ENCODE data around the gene ABCC3. TPM values are rescaled to one million over a fixed set of nuclear protein-coding genes. Genes with fewer than 3 reads are reported as not detected.
A peak's percentile ranks its signal among the peaks of the same experiment; 100 is the strongest.

Gene ABCC3
- total and polyA plus RNA-seq, 2 donors (not counting 1 experiment from before 2014, with no cell fraction given): 11.5 to 34.8 TPM

DNA sequence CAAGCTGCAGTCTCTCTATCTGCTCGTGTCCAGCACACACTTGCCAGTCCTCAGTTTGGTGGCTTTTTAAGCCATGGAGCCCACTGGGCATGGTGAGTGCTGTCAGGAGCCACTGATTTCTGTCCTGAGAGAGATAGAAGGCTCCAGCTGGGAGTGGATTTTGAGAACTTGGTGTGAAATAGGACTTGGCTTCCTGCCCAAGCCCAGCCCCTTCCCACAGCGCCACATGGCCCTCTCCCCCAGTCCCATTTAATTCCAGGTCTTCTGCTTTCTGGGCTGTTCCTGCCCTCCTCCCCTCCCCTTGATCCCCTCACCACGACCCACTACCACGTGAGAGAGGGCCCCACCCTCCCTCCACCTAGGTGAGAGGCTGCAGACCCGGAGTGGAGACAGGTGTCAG is 14.4 kb upstream of the ABCC3 start:
- no peak for DNase-seq (ENCODE audit: low read depth in 2 of 2)
- no peaks in the 10 kb centered on the region for H3K36me3 ChIP-seq (ENCODE audit: control insufficient read depth, insufficient read depth, low read length)
- no peaks in the 10 kb centered on the region for H3K79me2 ChIP-seq (ENCODE audit: control insufficient read depth, insufficient read depth, low read length)
- H3K9me3 ChIP-seq (ENCODE audit: control insufficient read depth, insufficient read depth, low read depth, low read length): no peaks in the 10 kb centered on the region
- TF ChIP-seq CTCF (conservative IDR thresholded peaks at IDR 0.05 in 1 of 2, IDR thresholded peaks at IDR 0.05 in 1 of 2; ENCODE audit: low read depth in 1 of 2, low read length in 2 of 2): no peak
- no peak for TF ChIP-seq EZH2 (IDR thresholded peaks at IDR 0.05; ENCODE audit: low read length, missing control alignments)
- peaks cover 2% of the 10 kb centered on the region for H3K4me1 ChIP-seq (ENCODE audit: control insufficient read depth, extremely low read depth, insufficient read depth, low read length)
- H3K4me2 ChIP-seq (ENCODE audit: extremely low read depth, insufficient read depth, low read length): no peak overlapping the region
- H4K20me1 ChIP-seq (ENCODE audit: control insufficient read depth, extremely low read depth, insufficient read depth, low read length): no peaks in the 10 kb centered on the region
- no peak overlapping the region for H3K9ac ChIP-seq (ENCODE audit: insufficient read depth, low read length)
- H2AFZ ChIP-seq (ENCODE audit: low read length): no peak overlapping the region
- no peak overlapping the region for H3K27ac ChIP-seq (ENCODE audit: insufficient read depth, low read length)
- no peaks in the 10 kb centered on the region for H3K27me3 ChIP-seq (ENCODE audit: control insufficient read depth, insufficient read depth, low read length)
- H3K4me3 ChIP-seq (replicated peaks in 1 of 4; ENCODE audit: control extremely low read depth in 1 of 4, insufficient read depth in 1 of 4, low read depth in 3 of 4, low read length in 4 of 4): no peak overlapping the region

- DNase-seq (ENCODE audit: low read depth in 2 of 2): no peak
- Histone ChIP-seq H3K4me1 (ENCODE audit: control insufficient read depth, extremely low read depth, insufficient read depth, low read length) (peaks cover 2% of the 10 kb centered on the region), H3K79me2 (ENCODE audit: control insufficient read depth, insufficient read depth, low read length) (no peaks in the 10 kb centered on the region), H3K9me3 (ENCODE audit: control insufficient read depth, insufficient read depth, low read depth, low read length) (no peaks in the 10 kb centered on the region), H3K9ac (ENCODE audit: insufficient read depth, low read length) (no peak overlapping the region), H3K4me2 (ENCODE audit: extremely low read depth, insufficient read depth, low read length) (no peak overlapping the region), H4K20me1 (ENCODE audit: control insufficient read depth, extremely low read depth, insufficient read depth, low read length) (no peaks in the 10 kb centered on the region), H3K27ac (ENCODE audit: insufficient read depth, low read length) (no peak overlapping the region), H3K27me3 (ENCODE audit: control insufficient read depth, insufficient read depth, low read length) (no peaks in the 10 kb centered on the region), H3K36me3 (ENCODE audit: control insufficient read depth, insufficient read depth, low read length) (no peaks in the 10 kb centered on the region), H2AFZ (ENCODE audit: low read length) (no peak overlapping the region), H3K4me3 (replicated peaks in 1 of 4; ENCODE audit: control extremely low read depth in 1 of 4, insufficient read depth in 1 of 4, low read depth in 3 of 4, low read length in 4 of 4) (no peak overlapping the region)
- TF ChIP-seq EZH2 (IDR thresholded peaks at IDR 0.05; ENCODE audit: low read length, missing control alignments) (no peak), CTCF (conservative IDR thresholded peaks at IDR 0.05 in 1 of 2, IDR thresholded peaks at IDR 0.05 in 1 of 2; ENCODE audit: low read depth in 1 of 2, low read length in 2 of 2) (no peak)
Measured at GRCh38 chr17:50620858-50621257, 13.8 kb upstream of the ABCC3 start.

DNA sequence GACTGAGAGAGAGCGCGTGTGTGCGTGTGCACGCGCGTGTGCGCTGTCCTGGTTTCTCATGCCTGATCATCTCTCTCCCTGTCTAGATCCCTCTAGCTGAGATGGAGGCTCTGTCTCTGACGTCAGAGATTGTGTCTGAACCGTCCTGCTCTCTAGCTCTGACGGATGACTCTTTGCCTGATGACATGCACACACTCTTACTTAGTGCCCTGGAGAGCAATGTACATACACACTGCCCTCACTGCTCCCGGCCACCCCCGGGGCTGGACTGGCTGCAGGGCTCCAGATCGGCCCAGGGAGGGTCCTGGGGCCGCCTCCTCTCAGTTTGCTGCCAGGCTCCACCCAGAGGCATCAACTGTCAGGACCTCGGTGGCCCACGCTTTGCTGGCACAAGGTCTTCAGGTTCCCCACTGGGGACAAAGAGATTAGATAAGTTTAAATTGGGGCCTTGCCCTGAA is 13.1 kb upstream of the ABCC3 start:
- Histone ChIP-seq H3K79me2 (ENCODE audit: control insufficient read depth, insufficient read depth, low read length) (no peaks in the 10 kb centered on the region), H2AFZ (ENCODE audit: low read length) (no peak overlapping the region)

More for the DNA sequence above, 13.1 kb upstream of the ABCC3 start:
- no peak for TF ChIP-seq EZH2 (IDR thresholded peaks at IDR 0.05; ENCODE audit: low read length, missing control alignments)
- TF ChIP-seq CTCF (conservative IDR thresholded peaks at IDR 0.05 in 1 of 2, IDR thresholded peaks at IDR 0.05 in 1 of 2; ENCODE audit: low read depth in 1 of 2, low read length in 2 of 2): no peak
- Histone ChIP-seq H4K20me1 (ENCODE audit: control insufficient read depth, extremely low read depth, insufficient read depth, low read length) (no peaks in the 10 kb centered on the region), H3K4me2 (ENCODE audit: extremely low read depth, insufficient read depth, low read length) (no peak overlapping the region), H3K36me3 (ENCODE audit: control insufficient read depth, insufficient read depth, low read length) (no peaks in the 10 kb centered on the region), H3K4me1 (ENCODE audit: control insufficient read depth, extremely low read depth, insufficient read depth, low read length) (peaks cover 2% of the 10 kb centered on the region), H3K27me3 (ENCODE audit: control insufficient read depth, insufficient read depth, low read length) (no peaks in the 10 kb centered on the region), H3K9ac (ENCODE audit: insufficient read depth, low read length) (no peak overlapping the region), H3K9me3 (ENCODE audit: control insufficient read depth, insufficient read depth, low read depth, low read length) (no peaks in the 10 kb centered on the region), H3K27ac (ENCODE audit: insufficient read depth, low read length) (no peak overlapping the region), H3K4me3 (replicated peaks in 1 of 4; ENCODE audit: control extremely low read depth in 1 of 4, insufficient read depth in 1 of 4, low read depth in 3 of 4, low read length in 4 of 4) (no peak overlapping the region)
- DNase-seq (ENCODE audit: low read depth in 2 of 2): peak in 1 of 2 donors; percentile 29
